Left renal cortex interstitium (tissue), 4 donors: ENCODE results near the gene GSK3A. TPM values are rescaled to one million over a fixed set of nuclear protein-coding genes. Genes with fewer than 3 reads are reported as not detected.
A peak's percentile ranks its signal among the peaks of the same experiment; 100 is the strongest.

Source experiments
- DNase-seq, 4 donors: peaks; one replicate each; pipeline ENCODE4 v3.0.0-alpha.2; 2013; ENCODE audit warnings: low read depth in 4 of 4, low spot score in 2 of 4, missing footprints in 1 of 4
- polyA plus RNA-seq, 4 donors: library from polyadenylated mRNA; unstranded; fragments of 120-200 nt; gene quantifications; one replicate each; pipeline ENCODE4 v1.2.1, GENCODE V29; 2013; ENCODE audit not compliant: insufficient read length in 4 of 4

The GSK3A gene
- polyA plus RNA-seq = 10 to 100 TPM; 66.0 to 89.0 (median 73.6) TPM

DNA sequence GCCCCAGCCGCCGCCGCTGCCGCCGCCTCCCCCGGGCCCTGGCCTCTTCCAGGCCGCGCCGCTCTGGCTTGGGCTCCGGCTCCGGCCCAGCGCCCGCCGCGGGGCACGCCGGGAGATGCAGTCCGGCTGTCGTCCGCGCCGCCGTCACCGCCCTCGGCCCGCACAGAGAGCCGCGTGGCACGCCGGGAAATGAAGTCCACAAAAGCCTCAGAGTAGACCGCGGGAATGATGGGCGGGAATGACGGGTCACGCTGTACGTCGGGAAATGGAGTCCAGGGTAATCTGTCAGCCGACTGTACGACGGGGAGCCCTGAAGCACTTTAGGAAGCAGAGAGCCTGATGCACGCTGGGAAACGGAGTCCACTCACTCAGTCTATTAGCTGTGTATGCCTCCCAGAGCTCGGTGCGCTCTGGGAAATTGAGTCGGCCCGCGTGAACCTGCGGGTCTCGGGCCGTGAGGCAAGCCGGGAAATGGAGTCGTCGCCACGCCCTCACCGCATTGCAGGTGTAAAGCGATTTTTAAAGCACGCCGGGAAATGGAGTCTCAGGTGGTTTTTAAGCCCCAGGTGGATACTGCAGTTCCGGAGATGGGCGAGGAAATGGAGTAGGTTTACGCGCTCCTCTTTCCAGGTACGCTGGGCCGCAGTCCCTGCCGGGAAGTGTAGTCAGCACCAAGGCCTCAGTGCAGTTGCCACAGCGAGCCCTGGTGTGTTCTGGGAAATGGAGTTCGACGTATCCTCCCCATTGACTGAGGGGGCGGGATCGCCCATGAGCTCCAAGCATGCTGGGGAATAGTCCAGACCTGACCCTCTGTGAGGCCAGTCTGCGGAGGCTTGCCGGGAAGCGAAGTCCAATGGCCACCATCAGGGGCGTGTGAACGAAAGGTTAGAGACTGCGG is at the start of gene GSK3A:
GSK3A (minus strand) TSS at position 91 of the 898 bp plus-strand sequence. CDS start 137 bp downstream, outside the sequence.
- peak; percentile 97 to 99 (median 98) for DNase-seq

DNA sequence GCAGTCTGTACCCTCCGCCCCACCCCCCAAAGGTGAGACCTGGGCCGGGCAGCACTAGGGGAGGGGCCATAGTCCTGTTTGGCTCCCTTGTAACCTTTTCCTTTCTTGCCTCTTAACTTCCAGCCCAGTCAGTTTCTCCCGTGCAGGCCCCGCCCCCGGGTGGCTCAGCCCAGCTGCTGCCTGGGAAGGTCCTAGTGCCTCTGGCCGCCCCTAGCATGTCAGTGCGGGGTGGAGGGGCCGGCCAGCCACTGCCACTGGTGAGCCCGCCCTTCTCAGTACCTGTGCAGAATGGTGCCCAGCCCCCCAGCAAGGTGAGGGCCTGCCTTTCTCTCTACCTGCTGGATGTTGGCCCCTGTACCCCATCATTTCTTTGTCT is 49.0 kb upstream of the GSK3A start:
- no peak for DNase-seq

DNA sequence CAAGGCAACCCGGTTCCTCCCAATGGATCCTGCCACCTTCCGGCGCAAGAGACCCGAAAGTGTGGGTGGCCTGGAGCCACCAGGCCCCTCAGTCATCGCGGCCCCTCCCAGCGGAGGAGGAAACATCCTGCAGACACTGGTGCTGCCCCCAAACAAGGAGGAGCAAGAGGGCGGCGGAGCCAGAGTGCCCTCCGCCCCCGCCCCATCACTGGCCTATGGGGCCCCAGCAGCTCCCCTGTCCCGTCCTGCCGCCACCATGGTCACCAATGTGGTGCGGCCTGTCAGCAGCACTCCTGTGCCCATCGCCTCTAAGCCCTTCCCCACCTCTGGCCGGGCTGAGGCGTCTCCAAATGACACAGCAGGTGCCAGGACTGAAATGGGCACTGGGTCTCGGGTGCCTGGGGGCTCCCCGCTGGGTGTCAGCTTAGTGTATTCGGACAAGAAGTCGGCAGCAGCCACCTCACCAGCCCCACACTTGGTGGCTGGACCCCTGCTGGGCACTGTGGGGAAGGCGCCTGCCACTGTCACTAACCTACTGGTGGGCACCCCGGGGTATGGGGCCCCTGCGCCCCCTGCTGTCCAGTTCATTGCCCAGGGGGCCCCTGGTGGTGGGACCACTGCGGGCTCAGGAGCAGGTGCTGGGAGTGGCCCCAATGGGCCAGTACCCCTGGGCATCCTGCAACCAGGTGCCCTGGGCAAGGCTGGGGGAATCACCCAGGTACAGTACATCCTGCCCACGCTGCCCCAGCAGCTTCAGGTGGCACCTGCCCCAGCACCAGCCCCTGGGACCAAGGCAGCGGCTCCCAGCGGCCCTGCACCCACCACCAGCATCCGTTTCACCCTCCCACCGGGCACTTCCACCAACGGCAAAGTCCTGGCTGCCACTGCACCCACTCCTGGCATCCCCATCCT is 48.4 kb upstream of the GSK3A start:
- DNase-seq = no peak

- DNase-seq = no peak
Observed at GRCh38 chr19:42290136-42290522, 47.7 kb upstream of the GSK3A start.

DNA sequence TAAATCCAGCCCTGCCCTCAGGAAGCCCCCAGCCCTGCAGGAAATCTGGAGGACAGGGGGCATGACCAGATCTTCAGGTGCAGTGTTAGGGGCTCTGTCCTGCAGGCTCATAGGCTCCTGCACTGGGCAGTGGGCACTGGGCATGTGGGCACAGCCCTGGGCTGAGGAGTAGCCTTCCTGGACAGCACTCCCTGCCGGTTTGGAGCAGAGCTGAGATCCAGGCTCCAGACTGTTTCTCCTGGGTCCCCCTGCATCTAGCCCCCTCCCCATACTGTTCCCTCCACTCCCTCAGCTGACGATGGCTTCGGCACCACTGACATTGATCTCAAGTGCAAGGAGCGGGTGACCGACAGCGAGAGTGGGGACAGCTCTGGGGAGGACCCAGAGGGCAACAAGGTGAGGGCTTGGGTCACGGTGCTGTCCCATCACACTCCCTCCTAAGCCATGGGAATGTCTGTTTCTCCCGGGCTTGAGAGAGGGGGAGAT is 47.2 kb upstream of the GSK3A start:
- no peak for DNase-seq

DNA sequence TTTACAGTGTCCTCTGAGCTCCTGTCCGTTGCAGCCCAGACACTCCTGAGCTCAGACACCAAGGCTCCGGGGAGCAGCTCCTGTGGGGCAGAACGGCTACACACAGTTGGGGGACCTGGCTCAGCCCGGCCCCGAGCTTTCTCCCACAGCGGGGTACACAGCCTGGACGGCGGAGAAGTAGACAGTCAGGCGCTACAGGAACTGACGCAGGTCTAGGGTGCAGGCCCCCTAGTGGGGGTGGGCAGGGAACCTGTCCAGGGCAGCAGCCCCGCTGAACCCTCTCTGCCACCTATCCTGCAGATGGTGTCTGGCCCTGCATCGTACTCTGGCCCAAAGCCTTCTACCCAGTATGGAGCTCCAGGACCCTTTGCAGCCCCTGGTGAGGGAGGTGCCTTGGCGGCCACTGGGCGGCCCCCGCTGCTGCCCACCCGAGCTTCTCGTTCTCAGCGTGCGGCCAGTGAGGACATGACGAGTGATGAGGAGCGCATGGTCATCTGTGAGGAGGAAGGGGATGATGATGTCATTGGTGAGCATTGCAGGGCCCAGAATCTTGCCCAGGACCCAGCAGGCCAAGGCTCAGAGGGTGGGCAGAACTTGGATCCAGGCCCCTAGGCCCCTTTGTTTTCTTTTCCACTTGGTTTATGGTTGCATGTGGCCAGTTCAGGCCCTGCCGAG is 46.6 kb upstream of the GSK3A start:
- no peak for DNase-seq

DNA sequence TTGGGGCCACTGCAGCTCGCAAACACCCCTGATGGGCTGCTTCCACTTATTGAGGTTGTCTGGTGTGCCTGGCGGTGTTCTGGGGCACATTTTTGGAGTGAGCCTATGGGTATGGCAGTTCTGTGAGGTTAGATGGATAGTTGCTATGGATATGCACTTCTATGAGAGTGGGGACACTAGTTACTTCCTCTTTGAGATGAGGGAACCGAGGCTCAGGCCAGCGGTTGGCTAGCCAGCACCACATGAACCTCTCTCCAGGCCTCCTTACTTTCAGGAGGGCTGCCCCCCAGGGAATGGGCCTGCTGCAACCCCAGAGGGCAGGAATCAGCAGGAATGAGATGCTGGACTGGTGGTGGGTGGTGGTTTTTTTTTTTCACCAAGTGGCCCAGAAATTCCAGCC is 46.0 kb upstream of the GSK3A start:
- DNase-seq = no peak

DNA sequence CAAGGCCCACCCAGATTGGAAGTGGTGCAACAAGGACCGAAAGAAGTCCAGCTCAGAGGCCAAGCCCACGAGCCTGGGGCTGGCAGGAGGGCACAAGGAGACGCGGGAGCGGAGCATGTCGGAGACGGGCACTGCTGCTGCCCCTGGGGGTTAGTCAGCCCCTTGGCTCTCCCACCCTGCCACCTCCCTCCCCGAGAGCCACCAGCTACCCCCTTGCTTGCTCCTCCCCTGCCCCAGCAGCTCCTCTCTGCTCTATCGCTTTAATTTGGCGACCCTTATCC is 45.4 kb upstream of the GSK3A start:
- DNase-seq = no peak

DNA sequence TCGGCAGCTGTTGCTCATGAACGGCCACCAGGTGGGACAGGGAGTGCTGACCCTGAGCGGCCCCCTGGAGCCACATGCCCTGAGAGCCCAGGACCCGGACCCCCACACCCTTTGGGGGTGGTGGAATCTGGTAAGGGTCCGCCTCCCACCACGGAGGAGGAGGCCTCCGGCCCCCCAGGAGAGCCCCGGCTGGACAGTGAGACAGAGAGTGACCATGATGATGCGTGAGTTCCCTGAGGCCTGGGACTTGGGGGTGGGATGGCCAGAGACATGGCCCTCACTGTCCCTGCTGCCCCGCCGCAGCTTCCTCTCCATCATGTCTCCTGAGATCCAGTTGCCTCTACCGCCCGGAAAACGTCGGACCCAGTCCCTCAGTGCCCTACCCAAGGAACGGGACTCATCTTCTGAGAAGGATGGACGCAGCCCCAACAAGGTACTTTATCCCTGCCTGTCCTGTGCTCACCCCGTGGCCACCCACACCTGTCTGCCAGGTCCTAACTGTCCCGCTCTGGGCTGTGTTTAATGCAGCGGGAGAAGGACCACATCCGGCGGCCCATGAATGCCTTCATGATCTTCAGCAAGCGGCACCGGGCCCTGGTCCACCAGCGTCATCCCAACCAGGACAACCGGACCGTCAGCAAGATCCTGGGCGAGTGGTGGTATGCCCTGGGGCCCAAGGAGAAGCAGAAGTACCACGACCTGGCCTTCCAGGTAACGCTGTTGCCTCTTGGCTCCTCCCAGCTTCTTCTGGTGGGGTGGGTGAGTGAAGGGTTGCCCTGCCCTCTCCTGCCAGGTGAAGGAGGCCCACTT is 44.8 kb upstream of the GSK3A start:
- no peak for DNase-seq

- DNase-seq = no peak
Observed at GRCh38 chr19:42286349-42287016, 44.1 kb upstream of the GSK3A start.

DNA sequence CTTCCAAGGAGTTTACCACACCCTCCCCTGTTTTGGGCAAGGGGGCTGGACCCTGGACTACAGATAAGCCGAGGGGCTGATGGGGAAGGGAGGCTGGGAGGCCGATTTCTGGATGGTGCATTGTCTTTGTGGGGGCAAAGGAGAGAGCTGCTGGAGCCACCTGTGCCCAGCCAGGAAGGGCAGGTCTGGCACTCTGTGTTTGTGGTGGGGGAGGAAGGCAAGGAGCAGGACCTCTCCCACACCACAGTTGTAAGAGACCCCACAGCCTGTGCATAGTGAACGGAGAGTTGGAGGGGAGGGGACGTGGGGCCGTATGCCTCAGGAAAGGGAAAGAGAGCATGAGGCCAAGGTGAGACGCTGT is 43.6 kb upstream of the GSK3A start:
- DNase-seq = no peak

DNA sequence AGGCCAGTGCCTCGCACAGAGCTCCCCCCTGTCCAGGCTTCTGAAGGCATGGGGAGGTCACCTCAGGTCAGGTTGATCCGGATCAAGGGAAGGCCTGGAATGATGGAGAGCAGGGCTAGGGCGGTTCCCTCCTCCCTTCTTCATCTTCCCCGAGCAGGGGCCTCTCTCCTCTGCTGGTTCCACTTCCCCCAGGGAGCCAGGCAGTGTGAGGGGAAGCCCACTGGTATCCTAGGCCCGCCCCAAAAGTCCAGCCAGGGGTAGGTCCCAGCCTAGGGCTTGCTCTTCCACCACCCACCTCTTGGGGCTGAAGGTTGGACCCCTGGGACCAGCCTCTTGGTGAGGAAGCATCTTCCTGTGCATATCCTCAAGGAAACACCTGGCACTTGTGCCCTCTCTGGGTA is 43.1 kb upstream of the GSK3A start:
- DNase-seq = no peak

GRCh38 chr19:42284591-42285341 is 42.4 kb upstream of the GSK3A start:
- no peak for DNase-seq

DNA sequence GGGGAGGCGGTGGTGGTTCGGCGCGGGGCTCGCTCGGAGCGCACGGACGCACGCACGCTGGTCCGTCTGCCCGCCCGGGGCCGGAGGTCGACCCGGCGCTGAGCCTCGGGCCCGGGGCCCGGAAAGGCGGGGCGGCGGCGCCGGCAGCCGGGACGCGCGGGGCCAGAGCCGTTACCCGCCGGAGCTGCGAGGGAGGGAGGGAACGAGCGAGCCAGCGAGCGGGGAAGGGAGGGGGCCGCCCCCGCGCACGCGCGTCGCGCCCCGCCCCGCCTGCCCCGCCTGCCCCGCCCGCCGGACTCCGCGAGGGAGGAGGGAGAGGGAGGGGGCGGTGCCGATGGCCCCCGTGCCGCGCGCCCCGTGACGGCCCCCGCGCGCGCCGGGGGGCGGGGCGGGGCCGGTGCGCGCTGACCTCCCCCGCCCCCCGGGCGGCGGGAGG is 41.7 kb upstream of the GSK3A start:
- no peak for DNase-seq

DNA sequence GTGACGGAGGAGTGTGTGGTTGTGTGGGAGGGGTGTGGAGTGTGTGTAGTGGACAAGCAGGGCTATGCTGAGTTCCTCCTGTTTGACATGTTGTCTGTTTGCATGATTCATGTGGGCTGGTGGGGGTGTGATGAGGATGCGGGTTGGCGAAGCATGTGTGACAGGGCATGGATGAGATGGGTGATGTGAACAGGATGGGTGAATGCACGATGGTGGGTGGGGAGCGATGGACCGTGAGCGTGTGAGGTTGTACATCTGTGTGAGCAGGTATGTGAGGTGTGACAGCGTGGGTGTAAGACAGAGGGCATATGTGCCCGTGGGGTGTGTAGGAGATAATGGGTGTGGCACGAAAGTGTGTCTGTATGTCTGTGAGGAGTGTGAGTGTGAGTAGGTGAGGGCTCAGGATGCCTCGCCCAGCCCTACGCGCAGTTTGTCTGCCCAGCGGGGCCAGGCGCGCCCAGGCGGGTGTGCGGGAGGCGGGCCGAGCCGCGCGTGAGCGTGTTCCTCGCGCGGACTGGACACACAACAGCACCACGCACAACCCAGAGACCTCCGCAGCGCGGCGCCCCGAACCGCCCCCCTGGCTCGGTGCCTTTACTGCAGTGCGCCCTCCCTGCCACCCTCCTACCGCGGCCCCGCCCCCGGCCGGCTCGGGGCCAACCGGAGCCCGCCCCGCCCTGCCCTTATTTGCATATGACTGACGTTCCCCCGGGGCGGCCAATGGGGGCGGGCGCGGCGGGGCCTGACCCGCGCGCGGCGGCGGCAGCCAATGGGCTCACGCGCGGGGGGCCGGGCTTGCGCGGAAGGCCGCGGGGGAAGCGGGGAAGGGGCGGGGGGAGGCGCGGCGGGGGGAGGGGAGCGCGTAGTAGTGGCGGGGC is 41.0 kb upstream of the GSK3A start:
- peak in 3 of 4 donors; percentile 81 to 87 (median 87) for DNase-seq

DNA sequence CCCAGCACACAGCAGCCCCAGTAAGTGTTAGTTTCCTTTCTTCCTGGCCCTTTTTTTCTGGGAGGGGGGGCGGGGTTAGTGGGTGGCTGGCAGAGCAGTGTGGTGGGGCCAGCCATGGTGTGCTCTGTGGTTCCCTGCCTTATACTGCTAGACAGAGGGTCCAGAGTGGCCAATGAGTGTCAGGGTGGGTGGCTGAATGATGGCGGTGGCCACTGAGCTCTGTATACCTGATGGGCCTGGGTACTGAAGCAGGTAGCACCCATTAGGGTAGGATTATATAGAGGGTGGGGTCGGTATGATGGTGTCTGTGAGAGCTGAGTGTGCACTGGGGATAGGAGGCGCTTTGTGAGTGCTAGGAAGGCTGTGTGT is 40.4 kb upstream of the GSK3A start:
- DNase-seq = no peak

GRCh38 chr19:42281827-42282762 is 39.7 kb upstream of the GSK3A start:
- no peak for DNase-seq
